ENCODE measurements around the gene CCR1.

- TF ChIP-seq CTCF (IDR thresholded peaks at IDR 0.05; ENCODE audit: low read length) (no peak), EZH2 (IDR thresholded peaks at IDR 0.05; ENCODE audit: borderline replicate concordance, low read length) (no peak)
These were observed 23.6 kb downstream of the CCR1 start for GRCh38 chr3:46184469-46184868.
